GM19099 (cell line): ENCODE data around the gene KCNH2.

ENCODE experiments used
- POLR2A ChIP-seq: IDR thresholded peaks from 3 replicates; pipeline ENCODE4 v1.6.1; 2011; ENCODE audit warnings: low read depth; ENCODE audit not compliant: insufficient read length; ENCODE audit errors: extremely low read depth

KCNH2 gene

DNA sequence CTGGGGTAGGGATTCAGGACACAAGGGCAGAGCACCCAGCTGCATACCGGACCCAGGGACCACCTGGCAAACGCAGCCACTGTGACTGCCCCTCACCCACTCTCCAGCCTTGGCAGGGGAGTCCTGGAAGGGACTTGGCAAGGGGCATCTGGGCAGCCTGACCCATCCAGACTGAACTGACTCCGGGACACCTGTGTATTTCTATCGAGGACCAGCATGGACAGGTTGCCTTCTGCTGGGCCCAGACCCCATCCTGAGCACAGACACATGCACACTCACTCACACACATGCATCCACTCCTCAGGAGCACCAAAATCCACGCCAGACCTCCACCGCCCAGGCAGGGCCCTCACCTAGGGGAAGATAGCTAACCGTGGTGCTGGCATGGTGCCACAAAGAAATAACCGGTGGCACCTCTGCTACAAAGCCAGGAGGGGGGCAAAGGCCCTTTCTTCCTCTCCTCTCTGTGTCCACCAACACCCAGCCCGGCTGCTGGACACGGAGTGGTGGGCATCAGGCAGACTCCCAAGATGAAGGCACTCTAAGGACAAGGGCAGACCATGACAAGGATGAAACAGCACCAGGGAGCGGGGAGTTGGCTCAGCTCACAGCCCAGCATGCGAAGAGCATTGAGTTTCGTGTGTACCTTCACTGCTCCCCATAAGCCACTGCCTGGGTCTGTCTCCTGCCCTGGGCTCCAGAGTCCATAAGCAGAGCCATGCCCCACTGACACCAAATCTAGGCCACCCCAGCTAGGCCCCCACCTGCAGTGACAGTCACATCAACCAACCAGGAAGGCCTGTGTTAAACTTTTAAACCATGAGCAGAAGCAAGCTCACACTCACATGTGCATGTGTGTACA is 35.3 kb downstream of the KCNH2 start:
- no peak for TF ChIP-seq POLR2A

DNA sequence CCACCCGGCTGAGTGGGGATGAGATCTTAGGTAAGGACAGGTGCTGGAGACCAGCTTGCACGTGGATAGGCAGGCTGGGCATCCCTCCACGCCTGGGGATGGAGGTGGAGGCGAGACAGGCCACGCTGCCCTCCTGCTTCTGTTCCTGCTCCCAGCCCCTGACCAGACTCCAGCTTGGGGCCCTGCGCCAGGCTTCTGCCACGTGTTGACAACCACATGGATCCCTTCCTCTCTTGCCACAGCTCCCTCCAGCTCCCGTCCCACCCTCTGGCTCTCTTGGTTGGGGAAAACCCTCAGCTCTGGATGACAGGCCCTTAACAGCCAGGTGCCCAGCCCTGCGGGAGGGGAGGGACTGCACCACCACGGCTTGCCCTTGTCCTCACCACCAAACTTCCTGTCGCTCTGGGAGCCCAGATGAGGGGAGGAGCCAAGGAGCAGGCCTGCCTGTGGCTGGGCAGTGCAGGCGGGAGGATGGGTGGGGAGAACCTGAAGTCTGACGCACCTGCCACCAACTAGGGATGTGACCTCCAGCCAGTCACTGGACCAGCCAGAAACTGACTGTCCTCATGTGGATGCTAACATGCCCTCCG is 36.0 kb downstream of the KCNH2 start:
- TF ChIP-seq POLR2A: no peak

DNA sequence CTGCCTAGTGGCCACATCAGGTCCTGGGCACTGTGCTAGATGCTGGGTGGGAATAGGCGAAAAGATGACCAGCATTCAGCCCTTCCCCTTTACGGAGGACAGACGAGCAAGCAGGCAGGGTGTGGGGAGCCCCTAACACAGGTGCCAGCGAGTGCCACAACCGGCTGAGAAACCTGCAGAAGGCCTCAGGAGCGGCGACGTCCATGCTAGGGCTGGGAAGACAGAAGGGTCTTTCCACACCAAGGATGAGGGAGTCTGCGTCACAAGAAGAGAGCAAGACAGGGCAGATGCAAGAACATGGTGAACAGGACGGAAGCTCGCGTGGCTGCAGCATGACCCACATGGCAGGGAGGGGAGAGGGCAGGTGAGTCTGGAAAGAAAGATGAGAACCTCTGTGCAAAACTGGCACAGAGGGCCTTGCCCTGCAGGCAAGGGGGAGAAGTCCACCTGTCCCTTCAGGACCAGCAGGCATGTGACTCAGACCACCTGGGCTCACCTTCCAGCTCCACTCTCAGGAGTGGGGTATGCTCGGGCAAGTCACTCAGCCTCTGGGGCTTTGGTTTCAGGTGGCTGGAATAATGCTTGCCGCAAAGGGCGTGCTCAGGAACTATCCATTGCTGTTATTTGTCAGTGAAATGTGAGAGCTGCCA is 36.6 kb downstream of the KCNH2 start:
- TF ChIP-seq POLR2A: no peak

DNA sequence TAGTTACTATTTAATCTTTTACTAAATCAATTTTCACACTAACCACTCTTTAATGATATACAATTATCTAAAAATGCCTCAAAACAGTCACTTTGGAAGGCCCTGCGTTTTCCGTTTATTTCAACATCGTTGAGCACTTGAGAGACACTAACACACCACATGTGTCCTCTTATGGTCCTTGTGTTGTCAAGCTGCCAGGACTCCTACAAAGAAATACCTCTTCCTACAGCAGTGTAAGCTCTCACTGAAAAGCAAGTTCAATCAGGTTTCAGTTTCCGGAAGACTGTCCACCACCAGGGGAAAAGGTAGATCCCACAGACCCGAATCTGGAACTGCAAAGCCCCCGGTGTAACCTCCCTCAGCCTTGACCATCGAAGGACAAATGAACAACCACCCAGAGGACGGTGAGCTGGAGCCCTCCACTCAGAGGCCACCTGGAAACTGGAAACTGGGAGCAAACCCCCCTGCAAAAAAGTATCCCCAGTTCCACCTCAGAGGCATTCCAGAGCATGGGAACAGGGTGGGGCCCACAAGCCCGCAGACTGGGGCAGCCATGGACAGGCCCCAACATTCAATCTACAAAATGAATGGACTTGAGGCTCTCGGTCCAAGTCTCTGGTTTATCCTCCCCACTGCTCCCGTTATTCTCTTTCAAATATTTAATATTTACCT is 37.6 kb downstream of the KCNH2 start:
- no peak for TF ChIP-seq POLR2A

DNA sequence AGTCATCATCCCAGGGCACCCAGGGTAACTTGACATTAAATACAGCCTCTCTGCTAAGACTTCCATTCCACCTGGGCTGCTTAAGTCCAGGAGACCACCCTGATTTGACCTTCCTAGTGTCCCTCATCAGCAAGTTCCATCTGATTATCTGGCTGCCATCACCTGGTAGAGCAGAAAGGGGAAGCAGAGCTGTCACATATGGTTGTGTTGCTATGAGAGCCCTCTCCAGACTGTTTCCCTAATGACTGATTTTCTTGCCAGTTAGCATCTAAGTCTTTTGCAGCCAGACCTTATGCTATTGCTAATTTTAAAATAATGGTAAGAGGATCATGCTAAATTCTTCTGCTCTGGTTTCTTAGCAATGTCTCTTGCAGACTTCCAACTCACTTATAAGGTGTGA is 38.7 kb downstream of the KCNH2 start:
- TF ChIP-seq POLR2A: no peak

DNA sequence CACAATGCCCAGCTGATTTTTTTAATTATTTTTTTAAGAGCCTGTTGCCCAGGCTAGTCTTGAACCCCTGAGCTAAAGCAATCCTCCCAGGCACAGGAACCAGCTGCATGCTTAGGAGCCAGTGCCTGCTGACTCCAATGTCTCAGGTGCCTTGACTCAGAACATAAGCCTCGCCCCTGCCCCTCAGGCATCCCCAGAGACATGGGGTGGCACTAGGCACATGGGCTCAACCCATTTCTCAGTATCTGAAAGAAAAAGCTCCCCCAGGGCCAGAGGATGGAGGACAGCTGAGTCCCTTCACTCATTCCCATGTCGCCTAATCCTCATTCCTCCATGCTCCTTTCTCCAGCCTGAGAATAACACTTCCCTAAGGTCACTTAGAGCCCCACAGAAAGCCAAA is 39.1 kb downstream of the KCNH2 start:
- TF ChIP-seq POLR2A: no peak

DNA sequence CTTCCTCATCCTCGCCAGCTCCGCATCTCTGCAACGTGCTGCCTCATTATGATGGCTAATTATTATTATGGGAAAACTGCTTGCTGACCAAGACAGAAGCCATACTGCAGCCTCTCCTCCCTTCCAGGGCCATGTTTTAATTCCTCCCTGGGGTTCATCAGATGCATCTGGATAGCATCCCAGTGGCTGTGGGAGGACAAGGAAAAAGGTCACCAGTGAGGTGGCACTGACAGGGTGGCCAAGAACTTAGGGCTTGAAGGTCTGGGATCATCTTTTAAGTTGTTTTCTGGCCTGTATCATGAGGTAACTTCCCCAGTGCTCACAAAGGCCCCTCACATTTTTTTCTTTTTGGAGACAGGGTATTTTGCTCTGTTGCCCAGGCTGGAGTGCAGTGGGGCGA is 39.6 kb downstream of the KCNH2 start:
- TF ChIP-seq POLR2A: no peak

DNA sequence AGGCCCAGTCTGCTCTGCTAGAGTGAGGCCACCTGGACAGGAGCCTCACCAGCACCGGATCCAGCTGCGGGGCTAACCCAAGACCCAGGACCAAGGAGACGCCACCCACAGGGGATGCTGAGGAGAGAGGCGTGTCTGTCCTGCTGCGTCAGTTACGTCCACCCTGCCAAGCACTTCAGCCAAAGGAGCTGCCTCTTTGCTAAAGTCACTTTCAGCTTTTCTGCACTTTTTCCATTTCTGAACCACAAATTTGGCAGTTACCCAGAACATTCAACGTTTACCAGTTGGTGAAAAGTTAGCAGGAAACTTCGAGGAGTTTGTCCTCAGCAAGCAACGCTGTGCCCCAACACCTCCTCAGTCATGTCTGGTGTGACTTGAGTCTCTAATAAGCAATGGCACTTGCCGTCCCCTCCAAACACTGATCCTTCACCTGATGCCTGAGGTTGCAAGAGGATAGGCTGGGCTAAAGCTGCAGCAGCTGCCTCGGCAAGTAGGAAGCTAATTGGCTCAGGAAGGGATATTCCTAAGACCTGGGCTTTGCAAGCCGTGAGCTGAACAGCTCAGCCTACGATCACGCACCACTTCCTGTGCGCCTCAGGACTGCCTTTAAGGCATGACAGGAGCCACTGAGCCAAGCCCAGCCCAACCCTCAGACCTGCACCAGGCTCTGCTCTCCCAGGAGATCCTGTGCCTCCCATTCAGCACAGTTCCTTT is 40.1 kb downstream of the KCNH2 start:
- TF ChIP-seq POLR2A: no peak

DNA sequence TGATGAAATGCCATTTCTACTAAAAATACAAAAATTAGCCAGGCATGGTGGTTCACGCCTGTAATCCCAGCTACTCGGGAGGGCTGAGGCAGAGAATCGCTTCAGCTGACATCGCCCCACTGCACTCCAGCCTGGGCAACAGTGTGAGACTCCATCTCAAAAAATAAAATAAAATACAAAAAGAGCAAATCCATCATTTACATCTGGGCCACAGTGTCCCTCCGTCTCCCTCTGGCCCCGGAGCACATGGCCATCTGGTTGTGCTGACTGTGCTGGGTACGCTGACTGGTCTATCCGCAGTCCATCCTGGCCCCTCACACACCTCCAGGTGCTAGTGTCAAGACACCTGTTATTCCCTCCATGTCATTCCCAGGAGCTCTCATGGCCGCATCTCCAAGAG is 42.1 kb downstream of the KCNH2 start:
- TF ChIP-seq POLR2A: no peak

DNA sequence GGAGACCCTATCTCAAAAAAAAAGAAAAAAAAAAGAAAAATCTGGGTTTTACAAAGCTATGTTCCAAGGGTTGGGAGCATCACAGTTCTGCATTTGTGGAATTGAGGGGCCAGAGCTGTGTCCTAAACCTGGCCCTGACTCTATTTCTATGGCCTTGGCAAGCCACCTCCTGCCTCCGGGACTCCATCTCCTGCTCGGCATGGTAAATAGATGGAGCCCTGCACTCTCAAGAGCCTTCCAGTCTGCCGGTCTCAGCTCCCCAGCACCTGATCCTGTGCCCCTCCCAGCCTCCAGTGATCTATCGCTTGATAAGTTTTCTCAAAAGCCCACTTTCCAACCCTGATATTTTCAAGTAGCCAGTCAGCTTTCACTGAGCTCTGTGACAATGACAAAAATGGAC is 43.0 kb downstream of the KCNH2 start:
- no peak for TF ChIP-seq POLR2A

DNA sequence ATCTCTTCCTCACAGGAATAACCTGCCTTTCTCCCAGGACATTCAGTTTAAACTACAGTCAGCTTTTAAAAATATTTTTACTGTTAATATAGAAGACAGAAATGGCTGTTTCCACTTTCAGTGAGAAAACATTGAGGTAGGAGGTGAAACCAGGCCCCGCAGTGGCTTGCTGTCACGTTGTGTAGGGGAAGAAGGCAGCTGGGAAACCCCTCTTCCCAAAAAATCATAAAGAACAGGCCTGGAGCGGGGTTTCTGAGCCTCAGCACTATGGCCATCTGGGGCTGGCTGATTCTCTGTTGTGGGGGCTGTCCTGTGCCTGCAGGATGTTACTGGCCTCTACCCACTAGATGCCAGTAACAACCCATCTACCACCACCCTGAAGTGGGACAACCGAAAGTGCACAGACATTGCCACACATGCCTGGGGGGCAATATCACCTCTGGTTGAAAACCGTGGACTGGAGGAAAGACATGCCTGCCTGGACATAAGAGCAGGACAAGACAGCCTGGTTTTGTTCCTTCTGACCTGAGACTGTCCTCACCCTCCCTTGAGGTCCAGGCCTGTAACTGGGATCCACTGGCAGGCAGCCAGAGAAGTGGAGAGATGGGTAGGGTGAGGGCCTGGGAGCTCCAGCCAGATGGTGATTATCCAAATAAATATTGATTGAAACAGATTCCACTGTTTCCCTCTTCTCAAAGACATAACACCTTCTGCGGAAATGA is 43.9 kb downstream of the KCNH2 start:
- no peak for TF ChIP-seq POLR2A

DNA sequence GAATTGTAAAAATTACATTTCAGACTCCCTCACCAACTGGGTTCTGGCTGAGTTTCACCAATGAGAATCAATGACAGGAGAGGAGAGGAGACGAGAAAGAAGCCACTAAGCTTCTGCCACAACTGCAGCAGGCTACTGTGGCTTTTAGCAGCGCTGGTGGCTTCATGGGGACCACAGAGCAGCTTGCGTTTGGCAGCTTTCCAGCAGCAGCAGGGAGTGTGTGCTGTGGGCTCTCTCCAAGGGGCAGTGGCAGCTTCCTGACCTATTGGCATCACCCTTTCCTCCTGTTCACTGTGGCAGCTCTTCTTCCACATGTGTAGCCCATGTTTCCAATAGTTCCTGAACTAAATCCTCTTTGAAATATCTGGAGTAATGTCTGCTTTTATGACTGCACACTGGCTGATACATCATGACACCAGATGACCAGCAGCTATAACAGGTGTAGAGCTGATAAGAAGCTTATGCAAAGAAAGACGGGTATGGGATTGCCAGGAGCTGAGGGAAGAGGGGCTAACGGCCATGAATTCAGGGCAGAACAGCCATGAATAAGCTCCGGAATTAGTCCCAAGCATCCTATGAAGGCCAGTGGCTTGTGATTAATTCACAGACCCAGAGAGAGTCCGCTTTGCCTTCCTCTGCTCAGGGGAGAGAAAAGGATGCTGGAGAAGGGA is 46.8 kb downstream of the KCNH2 start:
- no peak for TF ChIP-seq POLR2A

DNA sequence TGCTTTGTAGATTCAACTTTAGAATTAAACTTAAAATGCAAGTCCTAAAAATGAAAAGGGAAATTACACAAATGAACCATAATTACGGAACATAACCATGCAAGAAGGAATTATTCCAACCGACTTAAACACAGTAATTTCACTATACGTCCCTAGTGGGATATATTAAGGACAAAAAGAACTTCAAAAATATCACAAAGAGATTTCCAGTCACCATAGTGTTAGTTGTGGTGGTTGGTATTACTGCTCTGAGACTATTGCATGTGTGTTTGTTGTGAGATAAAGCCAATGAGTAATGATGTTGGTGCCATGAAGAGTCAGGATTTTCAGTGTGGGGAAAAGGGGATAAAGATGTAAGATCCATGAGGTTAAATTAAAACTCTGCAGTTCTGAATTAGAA is 49.6 kb downstream of the KCNH2 start:
- no peak for TF ChIP-seq POLR2A

DNA sequence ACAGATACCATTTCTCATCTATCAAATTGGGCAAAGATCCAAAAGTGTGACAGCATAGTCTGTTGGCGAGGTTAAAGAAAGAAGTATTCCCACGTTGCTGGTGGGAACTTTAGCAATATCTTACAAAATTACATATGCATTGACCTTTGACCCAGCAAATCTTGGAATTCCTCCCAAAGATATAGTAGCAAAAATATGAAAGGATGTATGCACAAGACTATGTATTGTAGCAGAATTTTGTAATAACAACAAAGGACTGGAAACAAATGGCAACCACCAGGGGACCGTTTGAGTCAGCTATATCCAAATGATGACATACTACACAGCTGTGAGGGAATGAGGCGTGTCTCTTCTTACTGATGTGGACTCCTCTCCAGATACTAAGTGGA is 50.2 kb downstream of the KCNH2 start:
- no peak for TF ChIP-seq POLR2A
